Heart left ventricle (tissue), 13 donors: ENCODE results near the gene GBP5.

Experiments used
- POLR2A ChIP-seq, 2 donors: fragments of 450-650 bp; IDR thresholded peaks; one replicate each; pipeline ENCODE4 v1.6.1; 2017; ENCODE audit warnings: antibody characterized with exemption in 2 of 2, mild to moderate bottlenecking in 2 of 2, moderate library complexity in 2 of 2
- TF ChIP-seq, protein P1 (sequence below), 12 donors: fragments of 200-600 bp; sonication (generic) in 4 of 12; IDR thresholded peaks; one replicate each; pipeline versions ENCODE4 v1.5.0 to v1.8.0; 2018 to 2022; ENCODE audit warnings: antibody characterized with exemption in 12 of 12, mild to moderate bottlenecking in 5 of 12
- donor health status: ischemic (EF 13 %, LVEDD 7.1; RV severe dilation, severe dysfunction).
- donor health status: DM: no; HTN: yes; CAD: no.
- donor health status: DM: no; HTN: no; CAD: no.
- donor health status: ischemic (EF 25% LVEDD 6.9; RV normal size, moderate dysfunction).
- donor health status: ischemic (EF 25% LVEDD 5.7; RV mildly dilated, moderate dysfunction).
- donor health status: ischemic (EF 35%, LVEDD 5.7; RV mildly dilated, moderate dysfunction).
- donor health status: nonischemic (EF 11% LVEDD 7.7; RV severe dilation, severe dysfunction).
- donor health status: DM: yes; HTN: yes; CAD: no.
- donor health status: PGD.
- donor health status: ischemic (EF 29% LVEDD 5.4; RV normal size, mild dysfunction).
- donor health status: nonischemic (EF 23%, LVEDD 6.1; RV moderate dilation, normal function).

DNA sequence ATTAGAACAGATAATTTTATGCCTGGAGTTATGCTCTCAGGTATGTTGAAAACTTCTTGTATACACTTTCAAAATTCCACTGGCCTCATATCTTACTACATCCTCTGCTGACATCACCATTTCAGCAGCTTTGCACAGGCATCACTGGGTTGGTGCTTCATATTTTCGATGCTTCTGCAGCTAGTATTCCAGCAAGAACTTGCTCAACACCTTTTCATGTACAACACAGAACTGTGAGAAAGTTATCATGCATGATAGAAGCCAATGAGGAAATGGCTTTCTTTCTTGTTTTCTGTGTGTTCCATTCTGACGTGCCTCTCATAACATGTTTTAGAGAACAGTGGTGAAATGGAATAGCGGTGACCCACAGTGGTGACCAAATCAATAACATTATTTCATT lies 5.1 kb upstream of the GBP5 start:
- TF ChIP-seq, protein P1, sequence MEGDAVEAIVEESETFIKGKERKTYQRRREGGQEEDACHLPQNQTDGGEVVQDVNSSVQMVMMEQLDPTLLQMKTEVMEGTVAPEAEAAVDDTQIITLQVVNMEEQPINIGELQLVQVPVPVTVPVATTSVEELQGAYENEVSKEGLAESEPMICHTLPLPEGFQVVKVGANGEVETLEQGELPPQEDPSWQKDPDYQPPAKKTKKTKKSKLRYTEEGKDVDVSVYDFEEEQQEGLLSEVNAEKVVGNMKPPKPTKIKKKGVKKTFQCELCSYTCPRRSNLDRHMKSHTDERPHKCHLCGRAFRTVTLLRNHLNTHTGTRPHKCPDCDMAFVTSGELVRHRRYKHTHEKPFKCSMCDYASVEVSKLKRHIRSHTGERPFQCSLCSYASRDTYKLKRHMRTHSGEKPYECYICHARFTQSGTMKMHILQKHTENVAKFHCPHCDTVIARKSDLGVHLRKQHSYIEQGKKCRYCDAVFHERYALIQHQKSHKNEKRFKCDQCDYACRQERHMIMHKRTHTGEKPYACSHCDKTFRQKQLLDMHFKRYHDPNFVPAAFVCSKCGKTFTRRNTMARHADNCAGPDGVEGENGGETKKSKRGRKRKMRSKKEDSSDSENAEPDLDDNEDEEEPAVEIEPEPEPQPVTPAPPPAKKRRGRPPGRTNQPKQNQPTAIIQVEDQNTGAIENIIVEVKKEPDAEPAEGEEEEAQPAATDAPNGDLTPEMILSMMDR (IDR thresholded peaks at IDR 0.05), result no peak
- no peak for TF ChIP-seq POLR2A (IDR thresholded peaks at IDR 0.05)
